ENCODE results near the gene SQSTM1. TPM values are rescaled to one million over a fixed set of nuclear protein-coding genes. Genes with fewer than 3 reads are reported as not detected.

Gene SQSTM1
- polyA plus RNA-seq, 1 of the 3 experiments (the other 2 are of a cell fraction), result 181 TPM

GRCh38 chr5:179862891-179863290, 42.2 kb downstream of the SQSTM1 start:
- peaks cover 28 to 44% of the 10 kb centered on the region in 2 experiments for H3K36me3 ChIP-seq (replicated peaks in 1 of 2; ENCODE audit: control insufficient read depth in 1 of 2, insufficient read depth in 2 of 2, low read length in 1 of 2)
- H4K20me1 ChIP-seq (ENCODE audit: insufficient read depth), result no peaks in the 10 kb centered on the region
- peaks cover 3% of the 10 kb centered on the region for H3K79me2 ChIP-seq (ENCODE audit: insufficient read depth)
- no peak overlapping the region for H3K4me3 ChIP-seq (ENCODE audit: low read depth in 2 of 2, low read length in 1 of 2)
- no peaks in the 10 kb centered on the region for H3K9me2 ChIP-seq
- no peak overlapping the region for H3K9ac ChIP-seq
- H2AFZ ChIP-seq (ENCODE audit: low read depth), result no peak overlapping the region
- no peak overlapping the region for H3K27ac ChIP-seq (ENCODE audit: low read depth in 2 of 2, low read length in 1 of 2)
- 98% methylated on average over 7 of the region's 9 CpGs for WGBS (ENCODE audit: low lambda C conversion rate)
- peaks cover 13% of the 10 kb centered on the region for H3F3A ChIP-seq (replicated peaks; ENCODE audit: insufficient read depth)
- no peak overlapping the region for H3K4me2 ChIP-seq
- no peaks in the 10 kb centered on the region for H3K27me3 ChIP-seq (ENCODE audit: insufficient read depth)
- H3K9me3 ChIP-seq, result no peaks in the 10 kb centered on the region
- H3K4me1 ChIP-seq (ENCODE audit: control insufficient read depth in 1 of 2, insufficient read depth in 2 of 2, low read depth in 1 of 2, low read length in 1 of 2), result peaks cover 5 to 9% of the 10 kb centered on the region in 2 experiments; a peak in 1 of 4 replicates
- ChIA-PET POLR2A (no interaction called here), CTCF (interaction anchor here (0.6 kb wide), 1 partner anchor 228 kb away, joined by 3 read pairs; no protein-coding TSS in a partner anchor)
- DNase-seq, result no peak
- TF ChIP-seq YY1 (IDR thresholded peaks at IDR 0.05; ENCODE audit: low read depth), result no peak
- TF ChIP-seq GABPA (IDR thresholded peaks at IDR 0.05; ENCODE audit: low read depth), result no peak

GRCh38 chr5:179863449-179864085, 42.9 kb downstream of the SQSTM1 start:
- Histone ChIP-seq H3K9me3 (no peaks in the 10 kb centered on the region), H3K9ac (no peak overlapping the region), H3K9me2 (no peaks in the 10 kb centered on the region), H3K4me3 (ENCODE audit: low read depth in 2 of 2, low read length in 1 of 2) (no peak overlapping the region), H2AFZ (ENCODE audit: low read depth) (no peak overlapping the region), H3K36me3 (replicated peaks in 1 of 2; ENCODE audit: control insufficient read depth in 1 of 2, insufficient read depth in 2 of 2, low read length in 1 of 2) (peaks cover 28 to 46% of the 10 kb centered on the region in 2 experiments), H4K20me1 (ENCODE audit: insufficient read depth) (no peaks in the 10 kb centered on the region), H3K27me3 (ENCODE audit: insufficient read depth) (no peaks in the 10 kb centered on the region), H3K4me2 (no peak overlapping the region), H3K4me1 (ENCODE audit: control insufficient read depth in 1 of 2, insufficient read depth in 2 of 2, low read depth in 1 of 2, low read length in 1 of 2) (peaks cover 5 to 9% of the 10 kb centered on the region in 2 experiments; a peak in 1 of 4 replicates), H3K79me2 (ENCODE audit: insufficient read depth) (no peaks in the 10 kb centered on the region), H3K27ac (ENCODE audit: low read depth in 2 of 2, low read length in 1 of 2) (no peak overlapping the region), H3F3A (replicated peaks; ENCODE audit: insufficient read depth) (peaks cover 9% of the 10 kb centered on the region)
- DNase-seq, result no peak
- TF ChIP-seq SIN3A (IDR thresholded peaks at IDR 0.05; ENCODE audit: borderline replicate concordance, low read depth, low read length), result no peak
- TF ChIP-seq TCF12 (IDR thresholded peaks at IDR 0.05), result no peak
- no peak for TF ChIP-seq CTCF (IDR thresholded peaks at IDR 0.05)
- TF ChIP-seq CHD2 (IDR thresholded peaks at IDR 0.05; ENCODE audit: low read length, partially characterized antibody), result no peak
- no peak for TF ChIP-seq YY1 (IDR thresholded peaks at IDR 0.05; ENCODE audit: low read depth)
- no peak for TF ChIP-seq FOXM1 (IDR thresholded peaks at IDR 0.05; ENCODE audit: low read depth)
- no peak for TF ChIP-seq NRF1 (IDR thresholded peaks at IDR 0.05; ENCODE audit: low read depth, low read length)
- no peak for TF ChIP-seq POLR2AphosphoS5 (IDR thresholded peaks at IDR 0.05; ENCODE audit: low read depth, low read length)
- no peak for TF ChIP-seq REST (IDR thresholded peaks at IDR 0.05; ENCODE audit: low read depth, low read length)
- no peak for TF ChIP-seq EZH2phosphoT487 (IDR thresholded peaks at IDR 0.05; ENCODE audit: borderline replicate concordance, low read depth)
- TF ChIP-seq ELF1 (IDR thresholded peaks at IDR 0.05), result no peak
- TF ChIP-seq JUND (IDR thresholded peaks at IDR 0.05), result no peak
- ChIA-PET CTCF (interaction anchor here (0.9 to 1.5 kb wide), 3 partner anchors 12 to 112 kb away, joined by 3 to 5 read pairs (median 4); no protein-coding TSS in a partner anchor), POLR2A (interaction anchor here (0.6 kb wide), 1 partner anchor 25 kb away, joined by 3 read pairs; no protein-coding TSS in a partner anchor)
- 97% methylated on average over 28 of the region's 31 CpGs for WGBS (ENCODE audit: low lambda C conversion rate)

Measured in SK-N-SH (cell line).